ENCODE results near the gene REP15.

GRCh38 chr12:27689558-27690180, 6.6 kb upstream of the REP15 start:
- TF ChIP-seq ELF1 (IDR thresholded peaks at IDR 0.05) (no peak), REST (IDR thresholded peaks at IDR 0.05; ENCODE audit: low read depth, low read length) (no peak), CTCF (IDR thresholded peaks at IDR 0.05) (no peak), FOXM1 (IDR thresholded peaks at IDR 0.05; ENCODE audit: low read depth) (no peak), PBX3 (IDR thresholded peaks at IDR 0.05) (no peak)

Measured in SK-N-SH (cell line).